Glutamatergic neuron (in vitro differentiated cells): Measurements from ENCODE around the gene CFAP57. TPM values are rescaled to one million over a fixed set of nuclear protein-coding genes. Genes with fewer than 3 reads are reported as not detected.
A peak's percentile ranks its signal among the peaks of the same experiment; 100 is the strongest.

Source experiments
- DNase-seq: peaks from one replicate; pipeline ENCODE4 v3.0.0; 2022
- H3K27ac Mint-ChIP-seq: one replicate; pipeline ENCODE4 v1.8.0; 2020; ENCODE audit warnings: mild to moderate bottlenecking, mixed read lengths, inconsistent platforms; ENCODE audit not compliant: unreplicated experiment
- H3K27me3 Mint-ChIP-seq: one replicate; pipeline ENCODE4 v1.8.0; 2020; ENCODE audit warnings: mild to moderate bottlenecking, moderate library complexity, mixed read lengths, inconsistent platforms; ENCODE audit not compliant: unreplicated experiment
- H3K36me3 Mint-ChIP-seq: one replicate; pipeline ENCODE4 v1.8.0; 2020; ENCODE audit warnings: mild to moderate bottlenecking, mixed read lengths, inconsistent platforms; ENCODE audit not compliant: unreplicated experiment
- H3K4me1 Mint-ChIP-seq: one replicate; pipeline ENCODE4 v1.8.0; 2020; ENCODE audit warnings: mild to moderate bottlenecking, low read depth, mixed read lengths, inconsistent platforms; ENCODE audit not compliant: unreplicated experiment
- H3K4me3 Mint-ChIP-seq: one replicate; pipeline ENCODE4 v1.8.0; 2020; ENCODE audit warnings: mild to moderate bottlenecking, mixed read lengths, inconsistent platforms; ENCODE audit not compliant: unreplicated experiment
- H3K9me3 Mint-ChIP-seq: one replicate; pipeline ENCODE4 v1.8.0; 2020; ENCODE audit warnings: mild to moderate bottlenecking, moderate library complexity, mixed read lengths, inconsistent platforms; ENCODE audit not compliant: unreplicated experiment
- CTCF ChIP-seq: fragments of 200-600 bp; sonication (generic); IDR thresholded peaks from one replicate; pipeline ENCODE4 v1.5.0; 2021; ENCODE audit not compliant: partially characterized antibody, unreplicated experiment
- total RNA-seq: library from RNA; stranded (reverse); fragmentation: NEBNext Ultra II Directional; extraction: Animal tissue kit (Norgen Biotek cat#: 25700); gene quantifications from one replicate; pipeline ENCODE4 v1.2.1, GENCODE V29; 2021; ENCODE audit not compliant: unreplicated experiment

The CFAP57 gene
- total RNA-seq, 1 donor from 2014 or later, result 5.0 TPM

- Mint-ChIP-seq H3K9me3 (no peaks in the 10 kb centered on the region), H3K4me3 (peak overlapping the region; percentile 94), H3K27me3 (no peaks in the 10 kb centered on the region), H3K4me1 (peaks cover 3% of the 10 kb centered on the region), H3K27ac (no peak overlapping the region), H3K36me3 (peaks cover 8% of the 10 kb centered on the region)
- DNase-seq, result no peak
- TF ChIP-seq CTCF, result no peak
Measured at GRCh38 chr1:43171312-43171875, 736 bp upstream of the CFAP57 start.

GRCh38 chr1:43172527-43172972 lies 420 bp downstream of the CFAP57 start:
- H3K9me3 Mint-ChIP-seq, result no peaks in the 10 kb centered on the region
- peaks cover 4% of the 10 kb centered on the region for H3K27me3 Mint-ChIP-seq
- H3K36me3 Mint-ChIP-seq, result peaks cover 8% of the 10 kb centered on the region
- no peak overlapping the region for H3K27ac Mint-ChIP-seq
- TF ChIP-seq CTCF, result no peak
- peak; percentile 85 for DNase-seq
- H3K4me1 Mint-ChIP-seq, result peaks cover 12% of the 10 kb centered on the region
- peak overlapping the region; percentile 94 for H3K4me3 Mint-ChIP-seq

GRCh38 chr1:43174873-43175272 lies 2.7 kb downstream of the CFAP57 start:
- H3K4me3 Mint-ChIP-seq, result no peak overlapping the region
- peaks cover 14% of the 10 kb centered on the region for H3K4me1 Mint-ChIP-seq
- peaks cover 3% of the 10 kb centered on the region for H3K36me3 Mint-ChIP-seq
- no peak overlapping the region for H3K27ac Mint-ChIP-seq
- H3K9me3 Mint-ChIP-seq, result no peaks in the 10 kb centered on the region
- no peak for TF ChIP-seq CTCF
- DNase-seq, result no peak
- H3K27me3 Mint-ChIP-seq, result peaks cover 4% of the 10 kb centered on the region

- H3K4me3 Mint-ChIP-seq, result no peak overlapping the region
- H3K36me3 Mint-ChIP-seq, result peaks cover 3% of the 10 kb centered on the region
- no peaks in the 10 kb centered on the region for H3K9me3 Mint-ChIP-seq
- DNase-seq, result no peak
- peaks cover 11% of the 10 kb centered on the region for H3K4me1 Mint-ChIP-seq
- no peak overlapping the region for H3K27ac Mint-ChIP-seq
- no peak for TF ChIP-seq CTCF
- peaks cover 4% of the 10 kb centered on the region for H3K27me3 Mint-ChIP-seq
Measured at GRCh38 chr1:43177691-43178090, 5.6 kb downstream of the CFAP57 start.

- Mint-ChIP-seq H3K27ac (peak overlapping the region; percentile 98), H3K36me3 (peaks cover 4% of the 10 kb centered on the region), H3K27me3 (peaks cover 6% of the 10 kb centered on the region), H3K9me3 (peaks cover 8% of the 10 kb centered on the region), H3K4me1 (peaks cover 13% of the 10 kb centered on the region), H3K4me3 (no peak overlapping the region)
- DNase-seq, result no peak
- TF ChIP-seq CTCF, result no peak
Measured at GRCh38 chr1:43184388-43184787, 12.3 kb downstream of the CFAP57 start.
